GM10266 (cell line): ENCODE results near the gene ULK3.

Experiments used
- DNase-seq: peaks from one replicate; pipeline ENCODE4 v3.0.0; 2012; ENCODE audit errors: extremely low spot score
- TF ChIP-seq, protein P1 (sequence below): IDR thresholded peaks from 2 replicates; pipeline ENCODE4 v1.5.1; 2012; ENCODE audit warnings: mild to moderate bottlenecking, low read depth; ENCODE audit not compliant: control insufficient read depth, insufficient read depth; ENCODE audit errors: missing control alignments

The ULK3 gene

GRCh38 chr15:74832826-74833225, 10.1 kb downstream of the ULK3 start:
- TF ChIP-seq, protein P1, sequence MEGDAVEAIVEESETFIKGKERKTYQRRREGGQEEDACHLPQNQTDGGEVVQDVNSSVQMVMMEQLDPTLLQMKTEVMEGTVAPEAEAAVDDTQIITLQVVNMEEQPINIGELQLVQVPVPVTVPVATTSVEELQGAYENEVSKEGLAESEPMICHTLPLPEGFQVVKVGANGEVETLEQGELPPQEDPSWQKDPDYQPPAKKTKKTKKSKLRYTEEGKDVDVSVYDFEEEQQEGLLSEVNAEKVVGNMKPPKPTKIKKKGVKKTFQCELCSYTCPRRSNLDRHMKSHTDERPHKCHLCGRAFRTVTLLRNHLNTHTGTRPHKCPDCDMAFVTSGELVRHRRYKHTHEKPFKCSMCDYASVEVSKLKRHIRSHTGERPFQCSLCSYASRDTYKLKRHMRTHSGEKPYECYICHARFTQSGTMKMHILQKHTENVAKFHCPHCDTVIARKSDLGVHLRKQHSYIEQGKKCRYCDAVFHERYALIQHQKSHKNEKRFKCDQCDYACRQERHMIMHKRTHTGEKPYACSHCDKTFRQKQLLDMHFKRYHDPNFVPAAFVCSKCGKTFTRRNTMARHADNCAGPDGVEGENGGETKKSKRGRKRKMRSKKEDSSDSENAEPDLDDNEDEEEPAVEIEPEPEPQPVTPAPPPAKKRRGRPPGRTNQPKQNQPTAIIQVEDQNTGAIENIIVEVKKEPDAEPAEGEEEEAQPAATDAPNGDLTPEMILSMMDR = no peak
- DNase-seq = no peak

- TF ChIP-seq, protein P1 = no peak
- DNase-seq = no peak
Measured at GRCh38 chr15:74831813-74832495, 11.0 kb downstream of the ULK3 start.

- no peak for DNase-seq
- TF ChIP-seq, protein P1 = no peak
Measured at GRCh38 chr15:74830868-74831267, 12.1 kb downstream of the ULK3 start.

- no peak for DNase-seq
- TF ChIP-seq, protein P1 = no peak
Measured at GRCh38 chr15:74829991-74830390, 13.0 kb downstream of the ULK3 start.

DNA sequence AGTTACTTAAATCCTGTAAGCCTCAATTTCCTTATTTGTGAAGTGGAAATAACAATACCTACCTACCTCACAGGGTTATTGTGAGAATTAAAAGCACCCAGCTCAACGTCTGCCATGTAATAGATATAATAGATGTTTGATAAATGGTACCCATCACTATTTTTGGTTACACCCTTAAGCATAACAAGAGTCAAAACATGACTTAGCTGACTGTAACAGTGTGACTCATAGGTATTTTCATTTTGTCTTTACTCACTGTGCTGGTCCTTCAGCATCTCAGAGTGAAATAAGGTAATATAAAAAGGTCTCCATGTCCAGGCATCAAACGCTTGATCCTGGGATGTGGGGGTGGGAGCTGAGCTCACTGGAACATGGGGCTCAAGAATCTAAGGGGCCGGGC, 13.5 kb downstream of the ULK3 start:
- TF ChIP-seq, protein P1 = no peak
- no peak for DNase-seq

DNA sequence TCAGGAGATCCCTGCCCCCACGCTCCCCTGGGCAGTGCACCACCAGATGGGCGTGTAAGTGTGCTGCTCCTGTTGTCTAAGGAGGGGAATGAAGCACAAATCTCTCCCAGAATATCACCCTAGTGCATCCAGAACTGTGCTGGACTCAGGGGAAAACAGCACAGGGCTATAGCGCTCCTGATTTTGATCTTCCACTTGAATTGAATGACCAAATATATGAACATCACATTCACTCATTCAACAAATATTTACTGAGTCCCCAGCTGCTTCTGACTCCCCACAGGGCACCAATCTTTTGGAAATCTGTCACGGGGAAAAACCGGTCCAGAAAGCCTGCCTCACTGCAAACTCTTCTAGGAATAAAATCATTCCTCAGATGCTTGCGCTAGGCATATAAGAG, 14.1 kb downstream of the ULK3 start:
- no peak for DNase-seq
- TF ChIP-seq, protein P1 = no peak

DNA sequence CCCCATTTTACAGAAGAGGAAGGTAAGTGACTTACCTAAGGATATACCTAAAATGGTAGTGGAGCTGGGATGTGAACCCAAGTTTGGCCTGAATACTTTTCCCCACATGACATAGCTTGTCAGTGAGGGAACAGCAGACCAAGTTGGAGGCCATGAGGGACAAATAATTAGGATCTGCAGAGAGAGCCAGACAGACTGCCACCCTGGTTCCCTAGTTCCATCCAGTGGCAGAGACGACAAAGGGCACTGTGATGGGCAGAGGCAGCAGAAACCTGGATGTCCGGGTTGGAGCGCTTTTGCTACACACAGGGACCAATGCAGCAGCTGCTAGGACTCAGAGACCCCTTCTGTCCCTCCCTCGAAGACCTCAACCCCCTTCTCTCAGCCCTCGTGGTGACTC, 15.3 kb downstream of the ULK3 start:
- TF ChIP-seq, protein P1 = no peak
- DNase-seq = no peak
